Suprapubic skin (tissue), 4 donors: ENCODE measurements around the gene MXD3.

Source experiments
- CTCF ChIP-seq, 2 donors: fragments of 200-600 bp in 1 of 2; fragments of 450-650 bp in 1 of 2; sonication (generic) in 1 of 2; IDR thresholded peaks; one replicate each; pipeline ENCODE4 v1.5.1; 2016 to 2019; ENCODE audit warnings: antibody characterized with exemption in 2 of 2, mild to moderate bottlenecking in 1 of 2, moderate library complexity in 1 of 2
- EP300 ChIP-seq: sonication (generic); formaldehyde crosslinking; IDR thresholded peaks from one replicate; pipeline ENCODE4 v1.6.1; 2017; ENCODE audit warnings: antibody characterized with exemption
- POLR2A ChIP-seq, 2 donors: fragments of 450-650 bp; IDR thresholded peaks; one replicate each; pipeline ENCODE4 v1.6.1; 2017; ENCODE audit warnings: antibody characterized with exemption in 2 of 2, mild to moderate bottlenecking in 2 of 2, moderate library complexity in 2 of 2
- POLR2AphosphoS5 ChIP-seq, 3 donors: sonication (generic); formaldehyde crosslinking; IDR thresholded peaks; one replicate each; pipeline ENCODE4 v1.6.1; 2017; ENCODE audit warnings: antibody characterized with exemption in 3 of 3

- TF ChIP-seq CTCF (IDR thresholded peaks at IDR 0.05) (no peak), POLR2AphosphoS5 (IDR thresholded peaks at IDR 0.05) (no peak), EP300 (no peak), POLR2A (IDR thresholded peaks at IDR 0.05) (no peak)
These were observed 341 bp downstream of the MXD3 start for GRCh38 chr5:177311392-177311722.
